22Rv1 (cell line): ENCODE measurements around the gene SOX10.

ENCODE experiments used
- CTCF ChIP-seq: fragments of 450-650 bp; IDR thresholded peaks from 2 replicates; pipeline ENCODE4 v1.5.1; 2017; ENCODE audit warnings: mild to moderate bottlenecking
- ZFX ChIP-seq: fragments of 450-650 bp; IDR thresholded peaks from 2 replicates; pipeline ENCODE4 v1.6.1; 2017; ENCODE audit warnings: antibody characterized with exemption, borderline replicate concordance

- no peak for TF ChIP-seq CTCF
- no peak for TF ChIP-seq ZFX
Measured at GRCh38 chr22:38007330-38007902, 23.1 kb upstream of the SOX10 start.
